HG02610 (cell line): ENCODE measurements around the gene CDHR5.
A peak's percentile ranks its signal among the peaks of the same experiment; 100 is the strongest.

Source experiments
- ATAC-seq: cut with Tn5 transposase; IDR thresholded peaks from one replicate; pipeline ENCODE4 v1.9.1; 2021; ENCODE audit warnings: mild to moderate bottlenecking, moderate library complexity; ENCODE audit not compliant: unreplicated experiment

Gene CDHR5

GRCh38 chr11:569158-569885, 55.4 kb downstream of the CDHR5 start:
- ATAC-seq, result no peak

GRCh38 chr11:568306-569157, 56.2 kb downstream of the CDHR5 start:
- peak; percentile 81 for ATAC-seq

DNA sequence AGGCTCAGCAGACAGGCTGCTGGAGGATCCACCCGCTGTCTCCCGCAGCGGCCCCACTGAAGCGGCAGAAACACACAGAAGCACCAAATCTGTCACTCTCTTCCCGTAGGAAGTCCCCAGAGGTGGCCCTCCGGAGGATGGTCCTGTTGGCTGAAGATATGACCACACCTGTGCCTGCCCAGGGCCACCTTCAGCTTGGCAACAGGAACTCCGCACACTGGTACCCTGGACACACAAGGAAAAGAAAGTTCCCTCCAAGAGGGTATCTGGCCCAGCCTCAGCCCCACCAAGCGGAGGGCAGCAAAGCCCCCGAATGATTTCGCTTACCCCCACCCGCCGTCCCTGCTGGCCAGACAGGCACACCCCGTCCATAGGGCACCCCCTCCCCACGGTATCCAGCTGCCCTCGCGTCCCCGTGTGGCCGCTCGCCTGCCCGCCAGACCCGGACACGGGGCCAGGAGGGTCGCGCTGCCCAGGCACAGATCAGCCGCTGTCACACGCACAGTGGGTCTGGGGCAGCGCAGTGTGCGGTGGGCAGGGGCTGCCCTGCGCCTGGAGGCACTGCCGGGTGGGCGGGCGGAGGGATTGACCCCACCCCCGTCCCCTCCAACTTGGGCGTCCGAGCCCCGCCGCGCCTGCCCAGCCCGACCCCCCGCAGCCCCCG, 57.0 kb downstream of the CDHR5 start:
- ATAC-seq, result no peak

GRCh38 chr11:567011-567628, 57.6 kb downstream of the CDHR5 start:
- ATAC-seq, result no peak
